ENCODE data around the gene NTM.

NTM gene

DNA sequence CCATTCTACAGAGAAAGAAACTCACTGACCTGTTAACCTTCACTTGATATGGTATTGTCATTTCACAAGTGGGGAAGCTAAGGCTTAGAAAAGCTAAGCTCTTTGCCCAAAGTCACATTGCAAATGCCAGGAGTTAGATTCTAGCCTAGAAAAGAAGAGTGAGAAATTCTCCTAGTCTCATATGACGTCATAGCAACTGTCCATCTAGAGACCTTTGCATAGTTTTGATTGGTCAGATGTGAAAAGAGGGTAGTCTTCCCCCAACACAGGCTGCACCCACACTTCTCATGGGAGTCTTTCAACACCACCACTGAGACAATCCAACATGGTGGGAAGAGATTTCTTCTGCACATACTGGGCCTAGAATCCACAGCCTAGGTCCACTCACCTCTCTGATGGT is 197.9 kb downstream of the NTM start:
- TF ChIP-seq, protein P1, sequence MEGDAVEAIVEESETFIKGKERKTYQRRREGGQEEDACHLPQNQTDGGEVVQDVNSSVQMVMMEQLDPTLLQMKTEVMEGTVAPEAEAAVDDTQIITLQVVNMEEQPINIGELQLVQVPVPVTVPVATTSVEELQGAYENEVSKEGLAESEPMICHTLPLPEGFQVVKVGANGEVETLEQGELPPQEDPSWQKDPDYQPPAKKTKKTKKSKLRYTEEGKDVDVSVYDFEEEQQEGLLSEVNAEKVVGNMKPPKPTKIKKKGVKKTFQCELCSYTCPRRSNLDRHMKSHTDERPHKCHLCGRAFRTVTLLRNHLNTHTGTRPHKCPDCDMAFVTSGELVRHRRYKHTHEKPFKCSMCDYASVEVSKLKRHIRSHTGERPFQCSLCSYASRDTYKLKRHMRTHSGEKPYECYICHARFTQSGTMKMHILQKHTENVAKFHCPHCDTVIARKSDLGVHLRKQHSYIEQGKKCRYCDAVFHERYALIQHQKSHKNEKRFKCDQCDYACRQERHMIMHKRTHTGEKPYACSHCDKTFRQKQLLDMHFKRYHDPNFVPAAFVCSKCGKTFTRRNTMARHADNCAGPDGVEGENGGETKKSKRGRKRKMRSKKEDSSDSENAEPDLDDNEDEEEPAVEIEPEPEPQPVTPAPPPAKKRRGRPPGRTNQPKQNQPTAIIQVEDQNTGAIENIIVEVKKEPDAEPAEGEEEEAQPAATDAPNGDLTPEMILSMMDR (IDR thresholded peaks at IDR 0.05; ENCODE audit: low read depth, low read length) = no peak
- DNase-seq (ENCODE audit: extremely low read depth, low read depth) = no peak

DNA sequence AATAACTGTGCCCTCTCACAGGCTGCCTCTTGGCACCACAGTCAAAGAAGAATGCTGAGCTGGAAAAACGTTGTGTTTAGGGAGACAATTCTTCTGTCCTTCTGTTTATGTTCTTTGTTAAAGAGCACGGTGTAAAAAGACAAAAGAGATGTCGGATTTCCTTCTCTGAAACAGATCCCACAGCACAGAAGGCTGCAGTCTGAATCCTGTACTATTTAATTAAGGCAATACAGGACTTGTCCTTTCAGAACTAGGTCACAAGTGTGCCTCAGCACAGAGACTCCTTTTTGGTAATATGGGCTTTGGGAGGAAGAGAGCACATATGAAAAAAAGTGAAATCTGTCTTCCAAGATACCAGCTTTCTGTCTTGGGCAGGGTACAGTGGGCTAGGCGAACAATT is 201.2 kb downstream of the NTM start:
- DNase-seq (ENCODE audit: extremely low read depth, low read depth) = no peak
- TF ChIP-seq, protein P1 (IDR thresholded peaks at IDR 0.05; ENCODE audit: low read depth, low read length) = no peak

DNA sequence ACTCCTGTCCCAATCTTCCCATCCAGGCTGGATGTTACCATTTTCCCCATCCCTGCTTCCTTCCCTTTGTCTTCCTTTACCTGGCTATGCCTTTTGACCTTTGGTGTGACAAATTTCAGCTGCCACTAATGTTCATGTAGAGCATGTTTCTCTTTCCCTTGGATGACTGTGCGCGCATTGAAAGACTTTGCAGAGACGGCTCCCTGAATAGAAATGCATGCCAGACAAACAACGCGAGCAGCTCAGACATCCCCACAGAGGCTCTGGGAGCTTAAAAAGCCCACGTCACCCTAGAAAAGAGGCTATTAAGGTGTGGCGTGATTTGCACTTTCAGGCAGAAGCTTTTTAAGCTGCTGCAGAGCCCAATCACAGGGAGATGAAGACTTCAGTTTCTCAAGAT is 202.0 kb downstream of the NTM start:
- TF ChIP-seq, protein P1 (IDR thresholded peaks at IDR 0.05; ENCODE audit: low read depth, low read length) = no peak
- DNase-seq (ENCODE audit: extremely low read depth, low read depth) = no peak

DNA sequence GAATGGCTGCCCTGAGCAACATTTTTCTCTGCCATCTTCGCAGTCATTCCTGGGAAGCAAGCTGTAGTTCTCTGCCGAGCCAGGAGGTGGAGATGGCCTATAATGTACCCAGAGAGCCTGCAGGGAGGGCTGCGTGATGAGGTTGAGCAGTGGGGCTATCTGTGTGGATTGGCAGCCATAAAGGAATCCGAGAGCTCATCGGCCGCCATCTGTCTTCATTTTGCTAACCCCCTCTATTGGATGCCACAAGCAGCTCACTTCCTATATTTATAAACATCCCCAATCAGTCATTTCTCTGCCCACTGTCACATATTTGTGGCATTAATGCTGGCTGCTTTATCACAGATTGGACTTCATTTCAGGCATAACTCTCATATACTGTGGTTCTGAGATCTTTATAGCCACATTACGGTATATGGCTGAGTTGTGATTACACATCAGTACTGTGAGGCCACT is 209.5 kb downstream of the NTM start:
- TF ChIP-seq, protein P1 (IDR thresholded peaks at IDR 0.05; ENCODE audit: low read depth, low read length) = peak; percentile 84
- peak; percentile 65 for DNase-seq (ENCODE audit: extremely low read depth, low read depth)

DNA sequence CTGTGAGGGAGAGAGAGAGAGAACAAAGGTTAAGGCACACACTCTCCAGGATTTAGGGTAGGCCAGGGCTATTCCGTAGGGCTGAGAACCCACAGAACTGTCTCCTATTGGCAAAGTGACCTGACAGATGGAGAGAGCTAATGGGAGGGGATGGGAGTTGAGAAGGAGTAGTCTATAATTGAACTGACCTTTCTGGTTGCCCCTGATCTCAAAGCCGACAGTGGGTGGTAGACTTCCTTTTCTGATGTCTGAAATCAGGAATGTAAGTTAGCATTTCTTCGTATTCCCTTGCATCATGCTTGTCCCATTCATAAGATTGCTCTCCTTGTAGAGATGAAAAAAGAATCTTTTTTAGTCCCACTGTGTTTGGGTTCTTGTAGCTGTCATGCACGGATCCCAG is 210.1 kb downstream of the NTM start:
- DNase-seq (ENCODE audit: extremely low read depth, low read depth) = no peak
- TF ChIP-seq, protein P1 (IDR thresholded peaks at IDR 0.05; ENCODE audit: low read depth, low read length) = no peak

DNA sequence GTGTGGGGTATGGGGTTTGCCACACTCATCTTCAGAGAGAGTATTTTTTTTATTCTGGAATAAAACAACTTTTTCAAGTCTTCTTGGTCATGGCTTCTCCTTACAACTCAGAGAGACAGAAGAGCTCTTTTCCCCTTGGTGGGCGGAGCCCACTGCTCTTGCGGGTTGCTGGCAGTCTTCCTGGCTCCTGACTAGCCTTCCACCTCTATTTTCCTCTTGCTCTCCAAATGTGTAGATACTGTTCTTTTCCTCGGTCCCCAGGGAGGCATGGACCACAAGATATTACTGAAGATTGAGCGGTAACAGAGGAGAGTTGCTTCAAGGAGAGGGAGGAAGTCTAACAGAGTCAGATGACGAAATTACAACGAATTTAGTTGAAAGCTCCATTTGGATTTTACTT is 210.6 kb downstream of the NTM start:
- DNase-seq (ENCODE audit: extremely low read depth, low read depth) = no peak
- TF ChIP-seq, protein P1 (IDR thresholded peaks at IDR 0.05; ENCODE audit: low read depth, low read length) = no peak

DNA sequence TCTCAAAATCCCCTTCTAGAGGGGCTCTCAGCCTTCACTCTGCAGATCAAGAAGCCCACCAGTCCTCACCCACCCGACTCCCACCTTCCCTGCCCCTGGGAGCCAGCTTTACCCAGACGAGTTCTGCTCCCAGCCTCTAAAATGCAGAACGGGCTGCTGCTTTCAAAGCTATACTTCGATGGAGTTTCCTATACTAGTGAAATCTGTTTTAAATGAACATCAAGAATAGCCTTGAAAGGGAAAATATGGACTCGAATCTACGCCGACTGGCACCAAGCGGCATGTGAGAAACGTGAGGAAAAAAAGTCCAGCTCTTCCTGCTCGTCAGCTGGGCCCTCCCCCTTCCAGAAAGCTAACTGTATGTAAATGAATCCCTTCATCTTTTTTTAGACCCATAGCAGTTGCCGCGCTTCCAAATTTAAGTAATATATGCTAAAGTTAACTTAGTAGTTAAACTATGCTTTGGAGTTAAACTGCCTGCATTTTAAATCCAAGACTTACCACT is 211.7 kb downstream of the NTM start:
- no peak for DNase-seq (ENCODE audit: extremely low read depth, low read depth)
- TF ChIP-seq, protein P1 (IDR thresholded peaks at IDR 0.05; ENCODE audit: low read depth, low read length) = no peak

Data from AG09319 (cell line).